Right cardiac atrium (tissue), 5 donors: ENCODE measurements around the gene RCAN1. TPM values are rescaled to one million over a fixed set of nuclear protein-coding genes. Genes with fewer than 3 reads are reported as not detected.
A peak's percentile ranks its signal among the peaks of the same experiment; 100 is the strongest.
"Not testable (repeated sequence)": the region's sequence is repeated elsewhere in the genome, so short reads cannot be mapped to it uniquely, and the experiment has no call there.

Experiments
- ATAC-seq, 2 donors: fragments of 200-7000 bp; cut with Tn5 transposase; one replicate each; pipeline versions ENCODE4 v1.8.0 to v1.9.1; 2020; ENCODE audit warnings: moderate library complexity in 2 of 2, mild to moderate bottlenecking in 1 of 2
- DNase-seq, 3 donors: peaks; one replicate each; pipeline ENCODE4 v3.0.0-alpha.2; 2020
- H3K27ac ChIP-seq: one replicate; pipeline ENCODE4 v1.5.1; 2013; ENCODE audit warnings: mild to moderate bottlenecking, low read length, control low read depth, moderate library complexity
- H3K27me3 ChIP-seq: one replicate; pipeline ENCODE4 v1.6.1; 2013; ENCODE audit not compliant: control insufficient read depth, insufficient read depth
- H3K4me1 ChIP-seq: one replicate; pipeline ENCODE4 v1.6.1; 2013; ENCODE audit warnings: low read length; ENCODE audit not compliant: control insufficient read depth, insufficient read depth
- H3K4me3 ChIP-seq: one replicate; pipeline ENCODE4 v1.5.1; 2013; ENCODE audit warnings: low read length, control low read depth
- H3K9me3 ChIP-seq: one replicate; pipeline ENCODE4 v1.6.1; 2013; ENCODE audit warnings: low read length; ENCODE audit not compliant: control insufficient read depth
- WGBS: extraction: QIAGEN DNeasy Blood & Tissue Kit; methylation state at CpG from one replicate; pipeline ENCODE4 v1.1.7; 2013; 5-methylcytosine and 5-hydroxymethylcytosine counted together
- intact Hi-C, 4 donors: fragments of 100-400 bp; cut with DNase I; formaldehyde crosslinking; loops; one replicate each; pipeline versions ENCODE4 v1.11.0 to v1.14.0; 2022 to 2023
- polyA plus RNA-seq: library from polyadenylated mRNA; stranded (reverse); fragments of 200-250 nt; gene quantifications from one replicate; pipeline ENCODE4 v1.2.3, GENCODE V29; 2013
- total RNA-seq, 4 donors: library from RNA; stranded (reverse); fragmentation: NEBNext Ultra II Directional; extraction: Animal tissue kit (Norgen Biotek cat#: 25700); gene quantifications; one replicate each; pipeline ENCODE4 v1.2.1, GENCODE V29; 2021
- donor health status: healthy with polysubstance abuse.
- donor health status: DM: no; HTN: yes; CAD: no.
- donor health status: DM: no; HTN: no; CAD: no.
- donor health status: DM: no; HTN: yes; CAD: no; lungs with severe emphysema.
- donor health status: DM: yes; HTN: yes; CAD: no.

The RCAN1 gene
- total and polyA plus RNA-seq, 5 donors = 26.7 to 39.7 (median 32.4) TPM

- H3K9me3 ChIP-seq = no peaks in the 10 kb centered on the region
- no peak overlapping the region for H3K4me3 ChIP-seq
- no peak for ATAC-seq
- H3K4me1 ChIP-seq = peaks cover 7% of the 10 kb centered on the region
- intact Hi-C loops = no loop called here
- H3K27me3 ChIP-seq = no peaks in the 10 kb centered on the region
- WGBS = 97% methylated on average over 4 of the region's 4 CpGs
- no peak overlapping the region for H3K27ac ChIP-seq
- DNase-seq = no peak
Observed at GRCh38 chr21:34609244-34609932, 5.5 kb downstream of the RCAN1 start.

GRCh38 chr21:34607376-34607775 lies 7.5 kb downstream of the RCAN1 start:
- intact Hi-C loops, H3K27me3 ChIP-seq, H3K27ac ChIP-seq, H3K4me3 ChIP-seq, DNase-seq, H3K9me3 ChIP-seq, H3K4me1 ChIP-seq, ATAC-seq: not testable (repeated sequence)
- WGBS = 93% methylated on average over 5 of the region's 5 CpGs

- peaks cover 3% of the 10 kb centered on the region for H3K4me1 ChIP-seq
- 71% methylated on average over 2 of the region's 2 CpGs for WGBS
- no peak for ATAC-seq
- no peaks in the 10 kb centered on the region for H3K27me3 ChIP-seq
- no peaks in the 10 kb centered on the region for H3K9me3 ChIP-seq
- H3K27ac ChIP-seq = no peak overlapping the region
- DNase-seq = no peak
- no peak overlapping the region for H3K4me3 ChIP-seq
- intact Hi-C loops = no loop called here
Observed at GRCh38 chr21:34606621-34607020, 8.3 kb downstream of the RCAN1 start.

- Histone ChIP-seq H3K27ac (no peak overlapping the region), H3K4me1 (peaks cover 3% of the 10 kb centered on the region), H3K4me3 (no peak overlapping the region), H3K27me3 (no peaks in the 10 kb centered on the region), H3K9me3 (no peaks in the 10 kb centered on the region)
- 81% methylated on average over 7 of the region's 7 CpGs for WGBS
- intact Hi-C loops = no loop called here
- DNase-seq = no peak
- no peak for ATAC-seq
Observed at GRCh38 chr21:34606051-34606450, 8.9 kb downstream of the RCAN1 start.

- H3K4me1 ChIP-seq, H3K9me3 ChIP-seq, H3K27ac ChIP-seq, DNase-seq, H3K4me3 ChIP-seq, ATAC-seq, H3K27me3 ChIP-seq, intact Hi-C loops: not testable (repeated sequence)
- 92% methylated on average over 5 of the region's 5 CpGs for WGBS
Observed at GRCh38 chr21:34604956-34605355, 10.0 kb downstream of the RCAN1 start.

GRCh38 chr21:34604556-34604955 lies 10.4 kb downstream of the RCAN1 start:
- no peaks in the 10 kb centered on the region for H3K4me1 ChIP-seq
- WGBS = 84% methylated on average over 2 of the region's 2 CpGs
- intact Hi-C loops = no loop called here

GRCh38 chr21:34603710-34604057 lies 11.2 kb downstream of the RCAN1 start:
- intact Hi-C loops = no loop called here
- ATAC-seq (no peak), DNase-seq (no peak)
- Histone ChIP-seq H3K27ac (no peak overlapping the region), H3K9me3 (no peaks in the 10 kb centered on the region), H3K4me1 (no peaks in the 10 kb centered on the region), H3K27me3 (no peaks in the 10 kb centered on the region), H3K4me3 (no peak overlapping the region)

More at GRCh38 chr21:34604556-34604955, 10.4 kb downstream of the RCAN1 start:
- no peak overlapping the region for H3K4me3 ChIP-seq
- no peaks in the 10 kb centered on the region for H3K9me3 ChIP-seq
- H3K27ac ChIP-seq = no peak overlapping the region
- no peak for DNase-seq
- H3K27me3 ChIP-seq = no peaks in the 10 kb centered on the region
- ATAC-seq = no peak

GRCh38 chr21:34603002-34603709 lies 11.8 kb downstream of the RCAN1 start:
- Histone ChIP-seq H3K9me3 (no peaks in the 10 kb centered on the region), H3K4me1 (no peaks in the 10 kb centered on the region), H3K27me3 (no peaks in the 10 kb centered on the region), H3K4me3 (no peak overlapping the region), H3K27ac (no peak overlapping the region)
- intact Hi-C loops = no loop called here
- DNase-seq (peak; percentile 79 to 93 (median 92)), ATAC-seq (peak; percentile 93 to 95)
- WGBS = 33% methylated on average over 19 of the region's 19 CpGs

- no peaks in the 10 kb centered on the region for H3K4me1 ChIP-seq
- H3K27me3 ChIP-seq = no peaks in the 10 kb centered on the region
- H3K9me3 ChIP-seq = no peaks in the 10 kb centered on the region
- DNase-seq (no peak), ATAC-seq (no peak)
- WGBS = 84% methylated on average over 4 of the region's 4 CpGs
- no peak overlapping the region for H3K27ac ChIP-seq
- no peak overlapping the region for H3K4me3 ChIP-seq
- intact Hi-C loops = no loop called here
Observed at GRCh38 chr21:34602061-34602460, 12.9 kb downstream of the RCAN1 start.

- ATAC-seq = no peak
- 90% methylated on average over 7 of the region's 7 CpGs for whole genome bisulfite sequencing
- Histone ChIP-seq H3K27me3 (no peaks in the 10 kb centered on the region), H3K4me3 (no peak overlapping the region), H3K9me3 (no peaks in the 10 kb centered on the region), H3K27ac (no peak overlapping the region), H3K4me1 (peaks cover 5% of the 10 kb centered on the region)
- intact Hi-C loops = no loop called here
- no peak for DNase-seq
Observed at GRCh38 chr21:34599534-34600101, 15.3 kb downstream of the RCAN1 start.

GRCh38 chr21:34598931-34599400 lies 15.9 kb downstream of the RCAN1 start:
- peaks cover 5% of the 10 kb centered on the region for H3K4me1 ChIP-seq
- 63% methylated on average over 4 of the region's 4 CpGs for WGBS
- intact Hi-C loops = no loop called here

More at GRCh38 chr21:34598931-34599400, 15.9 kb downstream of the RCAN1 start:
- Histone ChIP-seq H3K27ac (no peak overlapping the region), H3K4me3 (no peak overlapping the region), H3K9me3 (no peaks in the 10 kb centered on the region), H3K27me3 (no peaks in the 10 kb centered on the region)
- no peak for ATAC-seq
- DNase-seq = no peak
